Keratinocyte (primary cell): ENCODE data around the gene TSPEAR. TPM values are rescaled to one million over a fixed set of nuclear protein-coding genes. Genes with fewer than 3 reads are reported as not detected.
"Not testable (repeated sequence)": the region's sequence is repeated elsewhere in the genome, so short reads cannot be mapped to it uniquely, and the experiment has no call there.

Source experiments
- DNase-seq: peaks from one replicate; pipeline ENCODE4 v3.0.0-alpha.2; 2011; ENCODE audit warnings: low read depth, missing footprints, low spot score
- FAIRE-seq: peaks from 2 replicates; lab custom pipeline; 2011; peaks lifted over from hg19 to GRCh38; lab: Jason Lieb, UNC
- H2AFZ ChIP-seq: 2 replicates; pipeline ENCODE4 v1.6.0; 2012; ENCODE audit warnings: low read length, control low read depth, inconsistent platforms; ENCODE audit not compliant: control insufficient read depth
- H3K27ac ChIP-seq: 2 replicates; pipeline ENCODE4 v1.5.1; 2011; ENCODE audit warnings: low read length; ENCODE audit not compliant: control insufficient read depth, insufficient read depth
- H3K27me3 ChIP-seq: 3 replicates; pipeline ENCODE4 v1.6.0; 2011; ENCODE audit warnings: low read length; ENCODE audit not compliant: control insufficient read depth, insufficient read depth; ENCODE audit errors: extremely low read depth
- H3K36me3 ChIP-seq, 2 experiments: 2 replicates in 1 of 2; 3 replicates in 1 of 2; pipeline ENCODE4 v1.5.1; 2011; ENCODE audit warnings: low read length in 2 of 2, mild to moderate bottlenecking in 1 of 2; ENCODE audit not compliant: control insufficient read depth in 2 of 2, insufficient read depth in 2 of 2; ENCODE audit errors: extremely low read depth in 1 of 2
- H3K4me1 ChIP-seq: 3 replicates; pipeline ENCODE4 v1.5.1; 2011; ENCODE audit warnings: low read length; ENCODE audit not compliant: control insufficient read depth, insufficient read depth; ENCODE audit errors: extremely low read depth
- H3K4me2 ChIP-seq: 3 replicates; pipeline ENCODE4 v1.6.0; 2011; ENCODE audit warnings: low read depth, low read length; ENCODE audit not compliant: control insufficient read depth, insufficient read depth; ENCODE audit errors: extremely low read depth
- H3K4me3 ChIP-seq, 3 experiments: fragments of 200-600 bp in 1 of 3; sonication (generic) in 1 of 3; 2 replicates in 2 of 3; 3 replicates in 1 of 3; pipeline ENCODE4 v1.5.1; 2011 to 2016; ENCODE audit warnings: low read length in 3 of 3, mild to moderate bottlenecking in 3 of 3, control low read depth in 2 of 3, inconsistent platforms in 1 of 3, low read depth in 1 of 3, mixed read lengths in 1 of 3, mixed run types in 1 of 3, moderate library complexity in 1 of 3; ENCODE audit not compliant: control insufficient read depth in 2 of 3, insufficient read depth in 2 of 3; ENCODE audit errors: extremely low read depth in 1 of 3
- H3K79me2 ChIP-seq: 2 replicates; pipeline ENCODE4 v1.6.0; 2012; ENCODE audit warnings: low read length; ENCODE audit not compliant: control insufficient read depth, insufficient read depth
- H3K9ac ChIP-seq: 3 replicates; pipeline ENCODE4 v1.6.0; 2011; ENCODE audit warnings: low read length; ENCODE audit not compliant: control insufficient read depth, insufficient read depth; ENCODE audit errors: extremely low read depth
- H3K9me1 ChIP-seq: 3 replicates; pipeline ENCODE4 v1.6.0; 2011; ENCODE audit warnings: low read length; ENCODE audit not compliant: control insufficient read depth, insufficient read depth; ENCODE audit errors: extremely low read depth
- H3K9me3 ChIP-seq: 2 replicates; pipeline ENCODE4 v1.5.1; 2012; ENCODE audit warnings: low read depth, low read length; ENCODE audit not compliant: control insufficient read depth
- H4K20me1 ChIP-seq: 3 replicates; pipeline ENCODE4 v1.6.0; 2011; ENCODE audit warnings: low read length; ENCODE audit not compliant: control insufficient read depth, insufficient read depth; ENCODE audit errors: extremely low read depth
- CTCF ChIP-seq, 3 experiments: IDR thresholded peaks in 1 of 3; conservative IDR thresholded peaks in 1 of 3; optimal IDR thresholded peaks in 1 of 3; 2 replicates in 2 of 3; 3 replicates in 1 of 3; pipeline versions ENCODE3 to v1.5.1; 2011; ENCODE audit warnings: low read length in 3 of 3, mild to moderate bottlenecking in 3 of 3, moderate library complexity in 2 of 3, control low read depth in 1 of 3, inconsistent platforms in 1 of 3; ENCODE audit not compliant: insufficient read depth in 2 of 3; ENCODE audit errors: extremely low read depth in 1 of 3
- EZH2 ChIP-seq: IDR thresholded peaks from one replicate; pipeline ENCODE4 v1.6.1; 2012; ENCODE audit warnings: inconsistent platforms, mild to moderate bottlenecking, low read length, moderate library complexity
- dilution Hi-C: fragments of 300-500 bp; cut with MboI; formaldehyde crosslinking; loops from one replicate; pipeline ENCODE4 v1.7.0; 2020; ENCODE audit warnings: low sequenced_read_pairs; ENCODE audit not compliant: extremely low pct_ligation_motif_present
- polyA plus RNA-seq, 5 experiments: library from polyadenylated mRNA; depleted of rRNA in 3 of 5; stranded (reverse) in 3 of 5; stranded (forward) in 1 of 5; unstranded in 1 of 5; fragments of >200 nt; gene quantifications; 1 replicate in 1 of 5; 2 replicates in 3 of 5; 3 replicates in 1 of 5; pipeline versions ENCODE4 v1.2.1 to v1.2.3, GENCODE V29; 2011 to 2012; ENCODE audit warnings: missing spikeins in 2 of 5, low read depth in 1 of 5, low replicate concordance in 1 of 5

The TSPEAR gene
- polyA plus RNA-seq, 1 donor (not counting 4 experiments of a cell fraction or from before 2014, with no cell fraction given), result 0.12 TPM

GRCh38 chr21:44611551-44611950, 99.8 kb downstream of the TSPEAR start:
- dilution Hi-C loops, result no loop called here
- peaks cover 4% of the 10 kb centered on the region for H3K4me1 ChIP-seq
- H3K4me2 ChIP-seq, result no peak overlapping the region
- peaks cover 7% of the 10 kb centered on the region for H3K9me3 ChIP-seq
- H3K4me3 ChIP-seq, result no peak overlapping the region
- H3K9ac ChIP-seq, result no peak overlapping the region
- H3K79me2 ChIP-seq, result no peaks in the 10 kb centered on the region
- no peak for DNase-seq
- no peak for TF ChIP-seq EZH2
- no peak for TF ChIP-seq CTCF (optimal IDR thresholded peaks at IDR 0.05 in 1 of 3, IDR thresholded peaks at IDR 0.05 in 1 of 3, conservative IDR thresholded peaks at IDR 0.05 in 1 of 3; ENCODE audit: extremely low read depth in 1 of 3, insufficient read depth in 2 of 3, low read length in 3 of 3)
- H3K9me1 ChIP-seq, result no peaks in the 10 kb centered on the region
- H4K20me1 ChIP-seq, result no peaks in the 10 kb centered on the region
- H3K36me3 ChIP-seq, result no peaks in the 10 kb centered on the region
- peaks cover 15% of the 10 kb centered on the region for H3K27me3 ChIP-seq
- H2AFZ ChIP-seq, result no peak overlapping the region
- no peak overlapping the region for H3K27ac ChIP-seq
- FAIRE-seq, result no peak

- H3K9ac ChIP-seq, dilution Hi-C loops, H3K4me3 ChIP-seq, H3K36me3 ChIP-seq, DNase-seq, H2AFZ ChIP-seq, H3K4me2 ChIP-seq, FAIRE-seq, H3K27ac ChIP-seq, H3K79me2 ChIP-seq, H3K9me1 ChIP-seq, H3K4me1 ChIP-seq, H4K20me1 ChIP-seq, H3K9me3 ChIP-seq, H3K27me3 ChIP-seq: not testable (repeated sequence)
These were observed 101.1 kb downstream of the TSPEAR start for GRCh38 chr21:44610157-44610843.

- Histone ChIP-seq H3K27me3 (no peaks in the 10 kb centered on the region), H3K4me3 (no peak overlapping the region), H3K79me2 (no peaks in the 10 kb centered on the region), H4K20me1 (no peaks in the 10 kb centered on the region), H3K9ac (no peak overlapping the region), H3K27ac (no peak overlapping the region), H3K9me3 (peaks cover 7% of the 10 kb centered on the region), H3K4me2 (no peak overlapping the region), H3K9me1 (no peaks in the 10 kb centered on the region), H3K4me1 (no peaks in the 10 kb centered on the region), H2AFZ (no peak overlapping the region), H3K36me3 (no peaks in the 10 kb centered on the region)
- dilution Hi-C loops, result no loop called here
- TF ChIP-seq CTCF (optimal IDR thresholded peaks at IDR 0.05 in 1 of 3, IDR thresholded peaks at IDR 0.05 in 1 of 3, conservative IDR thresholded peaks at IDR 0.05 in 1 of 3; ENCODE audit: extremely low read depth in 1 of 3, insufficient read depth in 2 of 3, low read length in 3 of 3) (no peak), EZH2 (no peak)
- no peak for FAIRE-seq
- no peak for DNase-seq
These were observed 102.2 kb downstream of the TSPEAR start for GRCh38 chr21:44609193-44609592.
